Mucosa of descending colon (tissue), 3 donors: ENCODE results near the gene MDFI. TPM values are rescaled to one million over a fixed set of nuclear protein-coding genes. Genes with fewer than 3 reads are reported as not detected.

Source experiments
- ATAC-seq: fragments of 200-7000 bp; cut with Tn5 transposase; one replicate; pipeline ENCODE4 v1.9.1; 2020; ENCODE audit warnings: mild to moderate bottlenecking, moderate library complexity
- DNase-seq, 3 donors: peaks; one replicate each; pipeline ENCODE4 v3.0.0-alpha.2; 2020
- H3K36me3 ChIP-seq: fragments of 200-600 bp; one replicate; pipeline ENCODE4 v1.8.0; 2021; ENCODE audit warnings: low read depth, mild to moderate bottlenecking
- H3K4me1 ChIP-seq: fragments of 200-600 bp; one replicate; pipeline ENCODE4 v1.8.0; 2021; ENCODE audit warnings: low read depth, mild to moderate bottlenecking
- H3K4me3 ChIP-seq: fragments of 200-600 bp; one replicate; pipeline ENCODE4 v1.8.0; 2021; ENCODE audit warnings: mild to moderate bottlenecking
- H3K9me3 ChIP-seq: fragments of 200-600 bp; one replicate; pipeline ENCODE4 v1.8.0; 2021; ENCODE audit warnings: mild to moderate bottlenecking
- CTCF ChIP-seq: fragments of 200-600 bp; IDR thresholded peaks from one replicate; pipeline ENCODE4 v1.8.0; 2022; ENCODE audit warnings: antibody characterized with exemption, mild to moderate bottlenecking
- intact Hi-C, 2 donors: fragments of 100-400 bp; cut with DNase I in 1 of 2; cut with micrococcal nuclease in 1 of 2; formaldehyde crosslinking; loops; one replicate each; pipeline versions ENCODE4 v1.11.0 to v1.11.1; 2022; cut with DNase I, micrococcal nuclease
- total RNA-seq, 3 donors: library from RNA; stranded (reverse); fragmentation: NEBNext Ultra II Directional in 2 of 3; extraction: Animal tissue kit (Norgen Biotek cat#: 25700) in 2 of 3; gene quantifications; one replicate each; pipeline versions ENCODE4 v1.2.1 to v1.2.4, GENCODE V29; 2021 to 2023
- donor health status: DM: no; HTN: no; CAD: no; lungs with moderate emphysema.
- donor health status: DM: no; HTN: no; CAD: no.
- donor health status: DM: no; HTN: yes; CAD: no.

The MDFI gene
- total RNA-seq, 3 donors from 2014 or later = 0.96 to 2.2 (median 2.1) TPM

GRCh38 chr6:41652866-41653652 lies 14.8 kb downstream of the MDFI start:
- DNase-seq (no peak), ATAC-seq (peak; percentile 52)
- H3K36me3 ChIP-seq = no peaks in the 10 kb centered on the region
- intact Hi-C loops = no loop called here
- H3K4me3 ChIP-seq = no peak overlapping the region
- TF ChIP-seq CTCF = no peak
- H3K4me1 ChIP-seq = no peaks in the 10 kb centered on the region
- H3K9me3 ChIP-seq = no peaks in the 10 kb centered on the region

GRCh38 chr6:41653691-41654090 lies 15.4 kb downstream of the MDFI start:
- intact Hi-C loops = no loop called here
- Histone ChIP-seq H3K4me1 (no peaks in the 10 kb centered on the region), H3K4me3 (no peak overlapping the region), H3K36me3 (no peaks in the 10 kb centered on the region), H3K9me3 (no peaks in the 10 kb centered on the region)
- no peak for DNase-seq
- no peak for ATAC-seq
- TF ChIP-seq CTCF = no peak

GRCh38 chr6:41654151-41654697 lies 16.0 kb downstream of the MDFI start:
- ATAC-seq = no peak
- TF ChIP-seq CTCF = no peak
- intact Hi-C loops = no loop called here
- no peaks in the 10 kb centered on the region for H3K36me3 ChIP-seq
- H3K9me3 ChIP-seq = no peaks in the 10 kb centered on the region
- H3K4me1 ChIP-seq = no peaks in the 10 kb centered on the region
- no peak for DNase-seq
- H3K4me3 ChIP-seq = no peak overlapping the region

- intact Hi-C loops = no loop called here
- H3K9me3 ChIP-seq = no peaks in the 10 kb centered on the region
- no peaks in the 10 kb centered on the region for H3K4me1 ChIP-seq
- no peak for TF ChIP-seq CTCF
- no peaks in the 10 kb centered on the region for H3K36me3 ChIP-seq
- DNase-seq (no peak), ATAC-seq (no peak)
- no peak overlapping the region for H3K4me3 ChIP-seq
Observed at GRCh38 chr6:41654698-41655151, 16.5 kb downstream of the MDFI start.

GRCh38 chr6:41655176-41655575 lies 16.9 kb downstream of the MDFI start:
- Histone ChIP-seq H3K4me1 (no peaks in the 10 kb centered on the region), H3K4me3 (no peak overlapping the region), H3K36me3 (no peaks in the 10 kb centered on the region), H3K9me3 (no peaks in the 10 kb centered on the region)
- no peak for TF ChIP-seq CTCF
- intact Hi-C loops = no loop called here
- ATAC-seq (no peak), DNase-seq (no peak)
